Astrocyte of the hippocampus (primary cell): ENCODE results near the gene KIAA1549.
"Not testable (repeated sequence)": the region's sequence is repeated elsewhere in the genome, so short reads cannot be mapped to it uniquely, and the experiment has no call there.

Source experiments
- DNase-seq: peaks from one replicate; pipeline ENCODE4 v3.0.0; 2011; ENCODE audit warnings: low read depth, low spot score

Gene KIAA1549

DNA sequence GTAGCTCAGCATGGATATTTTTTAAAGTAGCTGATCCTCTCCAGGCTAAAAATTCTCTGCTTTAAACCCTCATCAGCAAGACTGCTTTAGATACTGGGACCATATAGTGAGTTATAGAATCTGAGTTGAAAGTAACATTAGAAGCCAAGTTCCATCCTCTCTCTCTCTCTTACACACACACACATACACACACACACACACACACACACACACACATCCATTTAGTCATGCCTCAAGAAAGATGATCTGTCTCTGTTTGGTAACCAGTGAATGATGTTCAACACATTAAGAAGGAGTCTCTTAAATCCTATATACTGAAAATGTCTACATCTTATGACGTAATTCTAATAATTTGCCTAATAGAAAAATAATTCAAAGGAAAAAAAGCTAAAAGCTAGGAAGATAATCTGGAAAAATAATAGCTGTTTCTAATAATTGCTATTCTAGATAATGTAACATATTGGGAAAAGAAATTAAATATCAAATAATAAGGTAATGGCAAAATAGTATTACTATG, 166.3 kb downstream of the KIAA1549 start:
- DNase-seq: no peak

DNA sequence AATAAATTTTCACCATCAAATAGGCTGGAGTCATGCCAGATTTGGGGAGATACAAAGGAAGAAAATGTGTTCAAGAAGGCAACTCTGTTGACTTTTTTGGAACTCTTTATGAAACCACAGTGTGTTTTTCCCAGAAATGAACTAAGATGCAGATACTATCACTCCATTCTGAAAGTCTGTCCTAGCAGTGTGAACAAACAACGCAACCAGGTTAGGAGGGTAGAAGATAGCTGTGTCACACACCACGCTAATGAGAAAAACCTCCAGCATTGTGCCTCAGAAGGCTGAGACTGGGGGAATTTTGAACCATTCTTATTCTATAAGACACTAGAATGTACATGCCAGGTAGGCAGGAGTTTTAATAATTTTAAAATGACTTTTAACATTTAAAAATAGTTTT, 167.2 kb downstream of the KIAA1549 start:
- no peak for DNase-seq

DNA sequence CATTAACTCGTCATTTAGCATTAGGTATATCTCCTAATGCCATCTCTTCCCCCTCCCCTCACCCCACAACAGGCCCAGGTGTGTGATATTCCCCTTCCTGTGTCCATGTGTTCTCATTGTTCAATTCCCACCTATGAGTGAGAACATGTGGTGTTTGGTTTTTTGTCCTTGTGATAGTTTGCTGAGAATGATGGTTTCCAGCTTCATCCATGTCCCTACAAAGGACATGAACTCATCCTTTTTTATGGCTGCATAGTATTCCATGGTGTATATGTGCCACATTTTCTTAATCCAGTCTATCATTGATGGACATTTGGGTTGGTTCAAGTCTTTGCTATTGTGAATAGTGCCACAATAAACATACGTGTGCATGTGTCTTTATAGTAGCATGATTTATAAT, 169.9 kb downstream of the KIAA1549 start:
- not testable (repeated sequence) for DNase-seq

DNA sequence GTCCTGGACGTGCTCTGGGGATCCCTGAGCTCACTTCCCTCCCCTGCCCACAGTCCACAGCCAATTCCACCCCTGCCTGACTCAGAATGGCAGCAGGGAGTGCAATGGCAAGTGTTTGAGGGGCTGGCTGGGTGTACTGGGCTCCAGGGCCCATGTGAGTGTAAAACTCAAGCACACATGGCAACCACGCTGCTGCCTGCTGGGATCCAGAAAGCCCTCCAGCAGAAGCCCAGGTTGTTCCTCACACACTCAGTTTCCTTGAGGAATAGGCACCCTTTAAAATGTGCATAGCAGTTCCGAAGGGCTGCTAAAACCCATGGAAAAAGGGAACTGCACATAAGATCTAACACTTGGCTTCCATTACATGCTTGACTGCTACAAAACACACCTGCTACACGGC, 171.8 kb downstream of the KIAA1549 start:
- DNase-seq: no peak

DNA sequence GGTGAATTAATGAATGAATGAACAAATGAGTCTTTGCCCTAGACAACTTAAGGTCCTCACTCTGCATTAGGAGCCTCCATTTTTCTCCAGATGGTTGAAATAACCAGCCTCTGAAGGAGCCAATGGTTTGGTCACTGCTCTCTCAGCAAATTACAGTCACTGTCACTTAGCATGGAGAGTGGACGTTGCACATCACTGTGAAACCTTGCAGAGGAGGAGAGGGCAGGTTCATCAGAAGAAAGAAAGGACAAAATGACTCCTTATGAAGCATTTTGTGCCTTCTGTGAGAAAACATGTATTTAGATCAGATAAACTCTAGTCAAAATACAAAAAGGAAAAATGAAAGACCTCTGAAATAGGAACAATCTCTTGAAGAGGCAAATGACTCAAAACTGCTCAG, 176.6 kb downstream of the KIAA1549 start:
- DNase-seq: no peak

DNA sequence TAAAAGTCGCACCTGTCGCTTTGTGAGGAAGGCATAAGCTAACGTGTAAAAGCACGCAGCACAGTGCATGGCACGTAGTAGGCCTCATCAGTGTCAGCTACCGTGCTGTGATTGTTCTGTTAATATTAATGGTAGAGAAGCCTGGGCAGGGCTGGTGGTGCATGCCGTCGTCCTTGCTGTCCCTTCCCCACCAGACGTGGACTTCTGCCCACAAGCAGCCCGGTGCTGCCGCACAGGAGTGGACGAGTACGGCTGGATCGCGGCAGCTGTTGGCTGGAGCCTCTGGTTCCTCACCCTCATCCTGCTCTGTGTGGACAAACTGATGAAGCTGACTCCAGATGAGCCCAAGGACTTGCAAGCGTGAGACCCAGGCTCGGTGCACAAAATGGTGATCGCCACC, 178.5 kb downstream of the KIAA1549 start:
- DNase-seq: no peak

DNA sequence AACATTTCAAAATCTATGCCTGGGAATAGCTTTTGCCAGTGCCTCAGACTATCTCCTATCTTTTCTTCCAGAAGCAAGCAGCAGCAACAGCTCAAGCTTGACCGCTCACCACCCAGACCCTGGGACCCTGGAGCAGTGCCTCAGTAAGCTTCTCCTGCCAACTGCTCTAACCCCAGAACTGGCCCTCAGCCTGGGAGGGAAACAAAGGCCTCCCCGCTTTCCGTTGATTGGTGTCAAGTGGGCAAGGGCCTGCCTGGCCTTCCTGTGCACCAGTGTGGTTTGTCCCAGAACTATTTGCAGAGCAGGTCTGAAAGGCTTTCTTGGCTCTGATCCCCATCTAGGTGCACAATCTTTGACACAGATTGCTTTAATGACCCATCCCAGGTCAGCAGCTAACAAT, 179.9 kb downstream of the KIAA1549 start:
- DNase-seq: no peak

DNA sequence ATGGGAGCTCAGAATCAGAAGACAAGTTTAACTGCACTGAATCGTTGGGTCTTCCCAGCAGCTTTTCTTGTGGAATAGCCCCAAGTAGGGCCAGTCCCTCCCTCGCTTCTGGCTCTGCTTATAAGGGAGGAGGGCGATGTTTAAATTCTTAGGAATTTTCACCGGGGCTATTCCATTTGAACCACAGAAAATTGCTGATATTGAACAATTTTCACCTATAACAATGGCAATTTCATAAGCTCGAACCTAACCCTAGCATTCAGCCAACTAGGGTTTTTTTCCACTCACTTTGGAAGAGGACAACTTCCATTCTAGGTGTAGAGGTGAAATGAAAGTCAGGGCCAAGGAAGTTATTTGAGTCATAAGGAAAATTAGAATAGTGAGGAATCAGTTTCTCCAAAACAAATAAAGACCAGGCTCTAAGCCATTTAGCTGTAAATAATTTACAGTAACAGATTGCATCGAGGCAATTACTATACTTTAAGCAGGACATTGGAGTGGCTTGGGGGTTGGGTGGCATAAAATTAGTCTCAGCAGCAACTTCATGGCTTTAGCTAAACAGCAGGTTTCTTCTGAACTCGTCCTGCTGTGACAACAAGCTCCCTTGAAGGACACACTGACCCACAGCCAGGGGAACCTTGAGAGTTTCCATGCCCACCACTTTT, 181.7 kb downstream of the KIAA1549 start:
- DNase-seq: no peak

DNA sequence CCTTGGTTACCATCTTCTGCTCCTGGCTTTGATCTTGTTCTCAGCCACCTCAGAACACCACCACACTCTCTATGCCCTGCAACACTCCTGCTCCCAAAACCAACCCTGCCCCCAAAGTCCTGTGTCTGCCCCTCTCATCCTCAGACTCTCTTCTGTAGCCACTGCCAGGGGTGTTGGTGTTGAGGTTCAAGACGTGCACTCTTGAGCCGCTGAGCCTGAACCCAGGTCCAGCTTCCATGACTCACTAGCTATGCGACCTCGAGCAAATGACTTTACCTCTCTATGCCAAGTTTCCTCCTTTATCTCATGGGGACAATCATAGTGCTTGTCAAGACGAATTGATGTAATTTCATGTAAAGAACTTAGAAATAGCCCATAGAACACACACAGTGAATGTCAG, 182.4 kb downstream of the KIAA1549 start:
- no peak for DNase-seq

DNA sequence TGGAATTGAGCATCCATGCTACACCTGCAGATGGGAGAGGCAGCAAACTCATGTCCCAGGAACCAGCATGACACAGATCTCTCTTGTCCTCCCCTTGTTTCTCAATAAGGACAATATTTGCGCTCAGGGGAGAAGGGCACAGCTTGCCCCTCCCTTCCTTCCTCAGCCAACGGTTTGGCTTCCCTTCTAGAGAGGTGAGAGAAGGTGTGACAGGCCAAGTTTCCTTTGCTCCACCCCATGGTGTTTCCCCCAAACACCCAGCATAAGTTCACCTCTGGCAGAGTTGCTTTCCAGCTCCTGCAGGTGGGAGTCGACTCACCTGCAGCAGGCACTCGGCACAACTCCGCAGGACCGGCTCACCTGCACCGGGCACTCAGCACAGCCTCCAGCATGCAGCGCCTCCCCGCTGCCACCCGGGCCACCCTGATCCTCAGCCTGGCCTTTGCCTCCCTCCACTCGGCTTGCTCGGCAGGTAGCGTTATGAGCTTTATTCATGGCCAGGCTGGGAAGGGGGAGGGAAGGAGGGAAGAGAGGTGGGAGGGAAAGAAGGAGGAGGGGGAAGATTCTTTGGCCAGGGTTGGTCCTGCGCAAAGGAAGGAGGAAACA, 183.4 kb downstream of the KIAA1549 start, which contains the start of the genes ATP6V0A4 and TMEM213:
TSS of gene ATP6V0A4 (minus strand) at position 482 of the 606 bp plus-strand sequence. CDS start 26,949 bp downstream, outside the sequence.
TSS of gene TMEM213 (plus strand) at position 280 of the 606 bp plus-strand sequence. CDS start at position 391, 111 bp downstream.
- DNase-seq: no peak

DNA sequence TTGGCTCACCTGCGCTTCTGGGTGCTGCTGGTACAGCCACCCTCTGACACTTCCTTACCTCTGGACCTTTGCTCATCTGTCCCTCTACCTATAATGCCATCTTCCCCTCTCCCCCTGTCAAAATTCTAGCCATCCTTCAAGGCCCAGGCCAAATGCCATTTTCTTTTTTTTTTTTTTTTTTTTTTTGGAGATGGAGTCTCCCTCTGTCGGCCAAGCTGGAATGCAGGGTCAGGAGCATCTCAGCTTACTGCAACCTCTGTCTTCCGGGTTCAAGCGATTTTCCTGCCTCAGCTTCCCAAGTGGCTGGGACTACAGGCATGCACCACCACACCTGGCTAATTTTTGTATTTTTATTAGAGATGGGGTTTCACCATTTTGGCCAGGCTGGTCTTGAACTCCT, 184.1 kb downstream of the KIAA1549 start:
- not testable (repeated sequence) for DNase-seq

DNA sequence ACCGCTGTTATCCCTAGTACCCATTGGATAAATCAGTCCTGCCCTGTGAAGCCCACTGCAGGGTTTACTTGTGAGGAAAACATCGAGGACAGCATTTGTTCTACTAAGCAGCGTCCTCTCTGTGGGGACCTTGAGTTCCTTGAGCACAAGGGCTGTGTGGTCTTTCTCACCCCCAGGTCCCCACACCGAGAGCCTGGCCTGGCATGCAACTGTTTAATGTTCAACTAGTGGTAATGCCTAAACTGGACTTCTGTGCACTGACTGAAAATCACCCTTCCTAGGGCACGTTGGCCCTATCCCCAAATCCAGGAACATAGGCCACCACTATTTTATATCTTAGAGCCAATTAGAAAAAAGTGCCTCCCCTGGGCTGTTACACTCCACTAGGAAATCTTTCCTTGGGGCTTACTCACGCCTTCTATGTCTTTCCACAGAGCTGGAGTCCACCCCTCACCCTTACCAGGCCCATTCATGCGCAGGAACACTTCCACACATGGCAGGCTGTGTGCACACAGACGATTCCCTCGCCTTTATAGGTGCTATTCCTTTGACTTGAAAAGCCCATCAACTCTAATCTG, 185.1 kb downstream of the KIAA1549 start:
- no peak for DNase-seq

DNA sequence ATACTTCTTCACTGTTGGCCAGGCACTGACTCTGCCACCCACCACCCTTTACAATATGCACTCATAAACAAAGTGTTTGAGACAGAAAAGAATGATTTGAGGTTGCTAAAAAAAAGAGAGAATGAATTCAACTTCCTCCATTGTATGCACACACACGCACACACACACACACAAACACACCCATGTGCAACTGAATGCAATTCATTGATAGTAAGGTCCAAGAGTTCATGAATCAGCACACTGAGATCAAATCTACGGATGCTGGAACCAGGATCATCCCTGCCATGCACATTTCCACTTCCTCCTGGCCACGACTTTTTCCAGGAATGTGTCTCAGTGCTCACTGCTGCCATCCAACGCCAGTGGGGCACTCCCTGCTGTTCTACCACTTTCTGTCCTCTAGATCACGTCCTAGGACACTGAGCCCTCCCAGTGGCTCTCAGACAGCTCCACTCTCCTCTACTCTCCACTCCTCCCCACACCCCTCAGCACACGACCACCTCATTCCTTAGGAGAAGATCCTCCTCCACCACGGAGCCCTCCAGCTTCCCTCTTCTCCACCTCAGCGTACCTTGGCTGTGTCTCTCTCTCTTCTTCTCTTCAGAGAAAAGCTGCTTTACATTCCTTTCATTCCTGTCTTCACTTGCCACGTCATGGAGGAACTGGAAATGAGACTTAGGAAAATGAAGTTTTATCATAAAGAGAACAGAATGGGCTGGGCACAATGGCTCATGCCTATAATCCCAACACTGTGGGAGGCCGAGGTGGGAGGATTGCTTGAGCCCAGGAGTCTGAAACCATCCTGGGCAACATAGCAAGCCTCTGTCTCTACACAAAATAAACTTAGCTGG, 195.4 kb downstream of the KIAA1549 start:
- DNase-seq: peak; percentile 42

DNA sequence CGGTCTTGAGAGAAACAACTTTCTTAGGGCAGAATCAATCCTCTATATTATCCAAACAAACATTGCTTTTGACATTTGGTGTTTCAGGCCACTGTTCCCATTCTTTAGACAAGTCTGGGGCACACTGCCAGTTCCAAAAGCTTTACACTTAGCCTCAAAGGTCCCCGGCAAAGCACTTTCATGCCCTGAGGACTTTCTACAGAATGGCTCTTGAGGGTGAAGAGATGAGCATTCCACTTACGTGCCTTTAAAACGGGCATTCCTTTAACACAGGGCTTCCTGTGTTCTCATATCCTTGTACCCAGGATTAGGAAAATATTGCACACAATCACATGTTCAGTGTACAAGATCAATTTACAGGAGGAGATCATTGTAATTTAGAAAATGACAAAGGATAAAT, 196.5 kb downstream of the KIAA1549 start:
- peak; percentile 16 for DNase-seq
